GF-D8 (cell line): Measurements from ENCODE around the gene SLC36A2.
A peak's percentile ranks its signal among the peaks of the same experiment; 100 is the strongest.
"Not testable (repeated sequence)": the region's sequence is repeated elsewhere in the genome, so short reads cannot be mapped to it uniquely, and the experiment has no call there.

ENCODE experiments used
- DNase-seq: peaks from one replicate; lab custom pipeline; 2025; lab: John Stamatoyannopoulos, UW

Gene SLC36A2

DNA sequence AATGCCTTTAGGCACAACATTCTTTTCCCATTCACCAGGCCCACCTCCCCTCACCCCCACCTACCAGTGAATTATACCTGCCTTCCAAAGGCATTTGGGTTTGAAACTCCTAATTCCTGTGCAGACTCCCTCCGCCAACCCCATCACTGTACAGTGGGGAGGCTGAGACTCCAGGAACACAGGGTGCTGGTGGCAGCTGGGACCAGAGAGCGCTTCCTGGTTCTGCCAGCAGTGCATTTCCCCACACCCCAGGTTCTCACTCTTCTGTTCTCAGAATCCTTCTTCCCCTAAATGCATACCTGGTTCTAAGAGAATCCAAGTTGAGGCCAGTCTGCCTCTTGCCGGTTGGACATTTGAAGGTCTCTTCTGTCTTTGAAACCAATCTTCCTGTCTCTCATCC lies 21.1 kb downstream of the SLC36A2 start:
- no peak for DNase-seq

DNA sequence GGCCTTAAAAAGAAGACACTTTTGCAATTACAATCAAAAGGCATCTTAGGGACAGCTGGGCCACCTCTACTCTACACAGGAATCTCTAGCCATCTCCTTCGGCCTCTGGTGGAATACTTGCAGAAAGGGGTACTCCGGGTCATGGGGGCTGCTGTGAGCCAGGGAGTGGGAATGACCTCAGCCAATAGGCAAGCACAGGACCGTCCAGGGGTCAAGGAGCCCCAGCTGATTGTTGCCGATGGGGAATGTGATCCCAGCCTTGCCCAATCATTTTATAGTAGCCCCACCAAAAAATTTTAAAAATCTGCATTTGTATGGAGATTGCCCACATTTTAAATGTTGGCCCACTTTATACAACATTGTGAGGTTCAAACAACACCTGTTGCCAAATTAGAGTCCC lies 26.9 kb downstream of the SLC36A2 start:
- DNase-seq, result no peak

DNA sequence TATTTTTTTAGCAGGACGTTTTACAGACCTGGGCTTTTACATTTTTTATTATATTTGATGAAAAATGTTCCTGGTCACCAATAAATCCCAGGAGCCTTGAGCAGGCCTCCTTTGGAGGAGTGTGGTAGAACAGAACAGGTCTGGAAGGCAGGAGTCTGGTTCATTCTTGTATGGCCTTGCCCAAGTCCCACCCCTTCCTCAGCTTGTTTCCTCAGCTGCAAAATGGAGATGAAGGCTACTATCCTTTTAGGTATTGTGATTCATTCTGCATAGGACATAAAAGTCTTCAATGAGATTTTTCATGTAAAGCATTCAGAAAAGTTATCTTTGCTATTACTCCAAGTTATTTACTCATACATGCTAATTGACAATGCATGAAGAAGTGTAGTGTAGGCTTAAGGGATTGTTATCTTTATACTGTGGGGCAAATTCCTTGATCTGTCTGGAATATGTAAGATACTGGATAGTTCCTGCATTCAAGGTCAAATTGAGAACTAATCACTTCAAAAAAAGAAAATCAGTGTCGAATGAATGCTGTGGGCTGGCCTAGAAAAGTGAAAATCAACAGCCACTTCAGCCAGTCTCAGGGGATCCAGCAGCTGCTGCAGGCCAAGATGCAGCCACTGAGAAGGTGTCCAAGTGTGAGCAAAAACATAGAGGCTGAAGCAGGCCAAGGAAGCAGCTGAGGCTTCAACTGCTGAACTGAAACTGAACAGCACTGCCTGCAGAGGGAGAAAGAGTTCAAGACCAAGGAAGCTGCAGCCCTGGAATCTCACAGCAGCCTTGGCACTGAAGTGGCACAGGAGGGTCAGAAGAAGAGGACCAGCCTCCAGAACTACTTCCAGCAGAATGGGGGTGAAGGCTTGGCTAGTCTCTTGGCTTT lies 28.3 kb downstream of the SLC36A2 start:
- no peak for DNase-seq

DNA sequence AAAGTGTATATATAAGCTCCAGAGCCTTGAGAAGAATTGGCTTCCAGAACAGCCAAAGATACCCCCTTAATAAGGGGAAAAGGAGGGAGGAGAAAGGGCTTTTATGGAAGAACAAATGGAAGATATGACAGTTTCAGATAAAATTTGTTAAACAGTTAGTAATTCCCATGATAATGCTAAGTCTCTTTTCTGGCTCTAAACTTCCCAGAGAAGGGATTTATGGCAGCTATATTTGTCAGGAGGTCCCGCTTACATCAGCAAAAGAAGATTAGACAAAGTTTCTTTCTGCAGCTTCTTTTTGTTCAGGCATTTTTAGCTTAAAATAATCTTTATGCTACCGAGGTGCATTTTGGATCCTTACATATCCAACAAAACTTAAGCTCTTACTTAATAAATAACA lies 29.5 kb downstream of the SLC36A2 start:
- DNase-seq, result no peak

DNA sequence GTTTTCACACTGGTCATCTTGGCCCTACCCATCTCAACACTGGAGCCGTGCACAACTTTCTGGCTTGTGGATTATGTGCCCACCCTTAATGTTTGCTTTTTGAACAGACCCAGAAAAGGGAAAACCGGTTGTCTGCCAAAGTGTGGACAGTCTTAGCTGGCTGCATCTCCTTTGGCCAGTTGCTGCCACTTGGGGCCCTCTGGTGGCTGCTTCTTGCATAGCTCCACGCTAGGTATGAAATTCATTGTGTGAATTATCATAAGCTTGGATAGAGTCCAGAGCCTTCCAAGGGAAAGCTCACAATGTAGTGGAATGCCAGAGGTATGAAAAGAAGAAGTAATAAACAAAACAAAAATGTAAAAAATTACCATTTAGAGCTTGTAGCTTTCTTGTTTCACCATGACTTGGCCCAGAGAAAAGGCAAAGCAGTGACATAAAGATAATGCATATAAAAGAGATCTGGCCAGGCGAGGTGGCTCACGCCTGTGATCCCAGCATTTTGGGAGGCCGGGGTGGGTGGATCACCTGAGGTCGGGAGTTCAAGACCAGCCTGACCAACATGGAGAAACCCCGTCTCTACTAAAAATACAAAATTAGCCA lies 31.3 kb downstream of the SLC36A2 start:
- DNase-seq, result no peak

DNA sequence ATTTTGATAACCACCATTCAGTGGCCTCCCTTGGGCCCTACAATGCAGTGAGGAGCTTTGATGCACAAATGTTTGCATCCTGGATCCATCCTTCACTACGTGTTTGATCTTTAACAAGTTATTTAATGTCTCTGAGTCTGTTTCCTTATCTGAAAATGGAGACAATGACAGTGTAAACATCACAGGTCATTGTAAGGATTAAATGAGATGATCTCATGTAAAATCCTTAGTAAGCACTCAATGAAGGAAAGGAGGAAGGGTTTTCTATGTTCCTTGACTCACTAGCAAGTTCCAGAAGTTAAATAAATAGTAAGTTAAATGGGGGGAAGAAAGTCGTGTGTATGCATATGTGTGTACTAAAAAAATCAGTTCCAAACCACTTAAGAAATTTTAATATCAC lies 34.0 kb downstream of the SLC36A2 start:
- no peak for DNase-seq

DNA sequence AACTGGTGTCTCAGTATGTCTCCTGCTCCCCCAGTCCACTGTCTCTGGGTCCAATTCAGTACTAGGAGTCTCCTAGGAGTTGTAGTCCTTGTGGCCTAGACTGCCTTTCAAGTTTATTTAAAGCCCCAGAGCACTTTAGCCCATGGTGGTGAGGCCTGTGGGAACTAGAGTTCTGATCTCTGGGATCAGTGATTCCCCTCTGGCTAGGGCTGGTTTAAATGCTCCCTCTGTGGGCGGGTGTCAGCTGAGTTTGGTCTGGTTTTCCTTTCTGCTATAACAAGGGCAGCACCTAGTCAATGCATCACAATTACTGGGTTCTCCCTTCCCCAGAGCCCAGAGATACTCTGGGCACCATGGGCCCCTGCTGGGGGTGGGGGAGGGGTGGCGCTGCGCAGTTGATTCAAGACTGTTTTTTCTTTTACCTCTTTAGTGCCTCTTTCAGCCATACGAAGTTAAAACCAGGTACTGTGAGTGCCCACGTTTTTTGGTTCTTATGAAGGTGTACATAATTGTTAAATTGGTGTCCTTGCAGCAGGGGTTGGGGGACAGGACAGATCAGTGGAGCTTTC lies 34.5 kb downstream of the SLC36A2 start:
- no peak for DNase-seq

DNA sequence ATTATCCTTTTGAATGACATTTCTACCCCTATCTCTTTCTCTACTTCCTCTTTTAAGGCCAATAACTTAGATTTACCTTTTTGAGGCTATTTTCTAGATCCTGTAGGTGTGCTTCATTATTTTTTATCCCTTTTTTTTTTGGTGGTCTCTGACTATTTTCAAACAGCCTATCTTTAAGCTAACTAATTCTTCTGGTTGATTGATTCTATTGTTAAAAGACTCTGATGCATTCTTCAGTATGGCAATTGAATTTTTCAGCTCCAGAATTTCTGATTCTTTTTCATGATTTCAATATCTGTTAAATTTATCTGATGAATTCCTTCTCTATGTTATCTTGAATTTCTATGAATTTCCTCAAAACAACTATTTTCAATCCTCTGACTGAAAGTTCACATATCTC lies 36.4 kb downstream of the SLC36A2 start:
- DNase-seq, result no peak

DNA sequence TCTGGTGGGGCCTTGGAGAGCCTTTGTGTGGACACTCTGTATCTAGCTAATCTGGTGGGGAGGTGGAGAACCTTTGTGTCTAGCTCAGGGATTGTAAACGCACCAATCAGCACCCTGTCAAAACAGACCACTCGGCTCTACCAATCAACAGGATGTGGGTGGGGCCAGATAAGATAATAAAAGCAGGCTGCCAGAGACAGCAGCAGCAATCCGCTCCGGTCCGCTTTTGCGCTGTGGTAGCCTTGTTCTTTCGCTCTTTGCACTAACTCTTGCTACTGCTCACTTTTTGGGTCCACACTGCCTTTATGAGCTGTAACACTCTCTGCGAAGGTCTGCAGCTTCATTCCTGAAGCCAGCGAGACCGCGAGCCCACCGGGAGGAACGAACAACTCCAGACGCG lies 37.5 kb downstream of the SLC36A2 start:
- not testable (repeated sequence) for DNase-seq

DNA sequence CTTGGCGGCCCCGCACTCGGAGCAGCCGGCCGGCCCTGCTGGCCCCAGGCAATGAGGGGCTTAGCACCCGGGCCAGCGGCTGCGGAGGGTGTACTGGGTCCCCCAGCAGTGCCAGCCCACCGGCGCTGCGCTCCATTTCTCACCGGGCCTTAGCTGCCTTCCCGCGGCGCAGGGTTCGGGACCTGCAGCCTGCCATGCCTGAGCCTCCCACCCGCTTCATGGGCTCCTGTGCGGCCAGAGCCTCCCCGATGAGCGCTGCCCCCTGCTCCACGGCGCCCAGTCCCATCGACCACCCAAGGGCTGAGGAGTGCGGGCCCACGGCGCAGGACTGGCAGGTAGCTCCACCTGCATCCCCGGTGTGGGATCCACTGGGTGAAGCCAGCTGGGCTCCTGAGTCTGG lies 38.1 kb downstream of the SLC36A2 start:
- DNase-seq, result not testable (repeated sequence)

DNA sequence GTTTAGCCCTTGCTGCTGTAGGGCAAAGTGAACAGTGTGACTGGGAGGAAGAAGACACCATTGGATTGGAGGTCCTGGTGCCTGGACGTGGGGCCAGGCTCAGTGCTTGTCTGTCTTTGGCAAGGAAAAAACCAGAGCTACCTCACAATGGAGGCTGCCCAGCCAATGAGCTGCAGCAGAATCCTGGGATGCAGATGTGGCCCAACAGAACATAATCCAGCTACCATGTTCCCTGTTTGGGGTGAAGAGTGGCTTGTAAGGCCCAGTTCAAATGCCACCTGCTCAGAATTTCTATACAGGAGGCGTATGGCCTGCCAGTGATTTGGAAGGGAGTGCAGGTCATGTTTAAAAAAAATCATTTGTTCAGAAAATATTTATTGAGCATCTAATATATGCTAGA lies 43.7 kb downstream of the SLC36A2 start, which contains the start of gene SLC36A3:
SLC36A3 (minus strand) TSS at position 101 of the 400 bp plus-strand sequence. CDS start 412 bp downstream, outside the sequence.
- DNase-seq, result no peak

DNA sequence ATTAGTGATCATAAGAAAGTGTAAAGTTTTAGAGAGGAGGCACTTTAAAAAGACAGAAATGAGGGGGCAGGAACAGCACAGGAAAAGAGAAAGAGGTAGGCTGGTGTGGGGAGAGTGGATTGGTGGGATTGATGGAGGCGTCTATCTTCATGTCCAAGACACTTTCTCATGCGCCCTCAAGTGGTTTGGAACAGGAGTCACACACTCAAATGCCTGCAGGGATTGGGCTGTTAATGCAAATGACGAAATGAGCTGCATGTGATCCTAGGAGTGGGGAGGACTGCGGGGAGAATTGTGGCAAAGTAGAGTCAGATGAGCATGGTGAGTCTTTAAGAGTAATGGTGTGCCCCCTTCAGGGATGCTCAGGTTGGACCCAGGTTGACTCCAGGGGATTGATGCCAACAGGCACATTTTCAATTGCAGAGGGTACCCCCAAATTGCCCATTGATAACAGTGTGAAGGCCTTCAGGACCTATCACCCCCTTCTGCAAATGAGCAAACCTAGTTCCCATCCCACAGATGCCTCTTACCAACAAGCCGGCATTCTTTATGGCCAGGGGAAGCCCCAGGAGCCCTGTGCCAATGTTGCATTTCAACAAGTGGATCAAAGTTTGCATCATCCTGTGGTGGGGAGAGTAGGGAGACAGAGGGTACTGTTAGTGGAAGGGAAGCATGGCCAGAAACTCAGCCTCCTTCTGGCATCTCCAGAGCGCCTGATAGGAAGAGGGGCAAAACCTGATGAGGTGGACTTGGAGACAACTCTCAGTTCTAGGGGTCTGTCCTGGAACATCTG lies 49.1 kb downstream of the SLC36A2 start:
- DNase-seq, result peak; percentile 9

DNA sequence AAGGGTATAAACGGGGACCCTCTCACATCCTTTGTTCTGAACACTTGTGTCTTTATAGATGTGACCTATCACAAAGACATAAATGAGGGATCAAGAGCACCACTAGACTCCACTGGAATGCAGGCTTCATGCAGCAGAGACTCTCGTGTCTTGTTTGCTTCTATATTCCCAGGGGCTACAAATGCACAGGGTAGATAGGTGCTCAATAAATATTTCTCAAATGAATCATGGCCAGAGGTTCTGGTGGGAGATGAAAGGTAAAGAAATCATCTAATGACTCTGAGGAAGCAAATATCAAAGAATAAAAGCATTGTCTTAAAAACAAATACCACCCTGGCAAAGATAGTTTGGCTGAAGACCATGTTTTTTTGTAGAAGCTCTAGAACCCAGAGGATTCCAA lies 50.4 kb downstream of the SLC36A2 start:
- no peak for DNase-seq

DNA sequence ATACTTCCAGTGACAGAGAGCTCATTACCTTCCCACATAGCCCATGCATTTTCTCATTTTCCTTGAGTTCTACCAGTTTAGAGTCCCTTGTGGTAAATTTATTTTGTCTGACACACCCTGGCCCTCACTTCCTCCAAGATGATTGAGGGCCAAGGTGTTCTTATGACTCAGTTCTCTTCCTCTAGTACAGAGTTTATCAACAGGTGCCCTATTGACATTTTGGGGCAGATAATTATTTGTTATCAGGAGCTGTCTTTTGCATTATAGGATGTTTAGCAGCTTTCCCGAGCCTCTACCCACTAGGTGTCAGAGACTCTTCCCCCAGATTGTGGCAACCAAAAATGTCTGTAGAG lies 50.9 kb downstream of the SLC36A2 start:
- DNase-seq, result no peak

DNA sequence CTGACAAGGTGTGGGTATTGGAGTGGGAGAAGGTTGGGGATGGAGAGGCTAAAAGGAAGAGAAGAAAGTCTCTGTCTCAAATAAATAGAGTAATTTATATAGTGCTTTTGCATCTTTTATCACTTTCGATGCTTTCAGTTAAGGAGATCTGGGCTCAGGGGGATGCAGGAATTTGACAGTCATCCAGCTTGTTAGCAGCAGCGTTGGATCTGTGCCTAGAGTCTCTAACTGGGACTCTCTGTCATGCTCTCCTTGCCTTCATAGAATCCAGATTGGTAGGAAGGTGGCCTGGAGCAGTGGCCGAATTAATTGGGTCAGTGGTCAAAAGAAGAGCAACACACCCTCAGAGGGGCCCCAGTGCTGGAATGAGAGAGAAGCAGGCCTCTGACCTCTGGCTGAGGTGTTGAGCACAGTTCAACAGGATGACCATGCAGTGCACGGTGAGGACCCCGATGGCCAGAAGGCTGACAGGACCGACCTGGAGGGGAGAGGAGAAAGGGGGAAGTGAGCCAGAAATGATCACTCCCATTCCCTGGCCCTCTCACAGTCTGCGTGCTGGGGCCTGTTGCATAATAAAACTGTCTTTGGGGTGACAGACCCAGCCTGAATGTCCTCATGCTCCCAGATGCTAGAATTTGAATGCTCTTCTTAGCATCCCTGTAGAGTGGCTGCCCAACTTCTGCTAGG lies 51.4 kb downstream of the SLC36A2 start:
- DNase-seq, result no peak

DNA sequence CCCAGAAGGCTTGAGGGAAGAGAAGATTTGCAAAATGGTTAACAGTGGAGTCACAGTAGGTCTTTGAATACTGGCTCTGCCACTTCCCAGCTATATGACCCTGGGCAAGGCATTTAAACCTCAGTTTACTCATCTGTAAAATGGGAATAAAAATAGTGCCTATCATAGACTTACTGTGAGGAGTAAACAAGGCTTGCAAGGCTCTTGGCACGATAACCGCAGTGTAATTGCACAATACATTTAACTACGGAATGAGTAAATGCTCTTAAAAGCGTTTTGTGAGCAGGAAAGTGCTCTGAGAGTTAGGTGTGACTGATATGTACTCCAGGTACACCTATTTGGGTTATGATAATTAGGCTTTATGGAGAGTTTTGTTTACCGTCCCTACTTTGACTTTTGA lies 52.2 kb downstream of the SLC36A2 start:
- DNase-seq, result no peak

DNA sequence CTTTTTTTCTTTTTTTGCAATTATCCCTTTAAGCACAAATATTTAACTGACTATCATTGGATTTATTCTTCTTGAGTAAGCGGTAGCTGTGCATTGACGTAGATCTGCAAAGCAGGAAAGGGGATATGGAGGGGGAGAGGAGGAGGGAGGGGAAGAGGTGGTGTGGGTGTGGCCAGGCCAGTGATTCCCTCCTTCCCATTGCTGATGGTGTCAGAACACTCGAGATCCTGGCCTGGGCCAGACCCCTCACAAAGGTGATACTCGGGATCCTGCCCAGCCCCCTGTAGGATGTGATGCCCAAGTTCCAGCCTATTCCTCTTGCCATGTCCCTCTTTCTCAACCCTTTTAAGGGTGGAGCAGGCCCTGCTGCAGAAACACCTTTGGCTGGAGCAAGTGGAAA lies 53.7 kb downstream of the SLC36A2 start:
- DNase-seq, result no peak

DNA sequence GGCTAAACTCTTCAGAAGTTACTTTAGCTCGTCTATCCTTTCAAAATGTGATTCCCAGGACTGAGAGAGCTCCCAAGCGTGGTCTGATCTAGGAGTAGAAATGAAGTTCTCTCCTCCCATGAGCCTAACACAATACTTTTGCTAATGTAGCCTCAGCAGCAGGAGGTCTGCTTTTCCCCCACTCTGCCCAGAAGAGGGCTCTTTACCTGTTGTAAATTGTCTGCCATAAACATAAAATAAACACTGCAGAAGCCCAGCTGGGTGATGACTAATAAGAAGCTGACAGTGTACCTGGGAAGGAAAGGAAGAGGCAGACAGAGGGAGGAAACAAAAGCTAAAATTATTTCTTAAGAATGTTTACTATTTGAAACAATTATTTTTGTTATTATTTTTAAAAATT lies 59.2 kb downstream of the SLC36A2 start:
- DNase-seq, result no peak

DNA sequence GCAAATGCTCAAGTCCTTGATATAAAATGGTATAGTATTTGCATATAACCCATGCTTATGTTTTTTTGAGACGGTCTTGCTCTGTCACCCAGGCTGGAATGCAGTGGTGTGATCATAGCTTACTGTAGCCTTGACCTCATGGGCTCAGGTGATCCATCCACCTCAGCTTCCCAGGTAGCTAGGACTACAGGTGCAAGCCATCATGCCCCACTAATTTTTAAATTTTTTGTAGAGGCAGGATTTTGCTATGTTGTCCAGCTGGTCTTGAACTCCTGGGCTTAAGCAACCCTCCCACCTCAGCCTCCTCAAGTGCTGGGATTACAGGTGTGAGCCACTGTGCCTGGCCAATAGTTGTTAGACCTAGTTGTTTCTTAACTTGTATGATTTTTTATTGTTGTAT lies 61.1 kb downstream of the SLC36A2 start:
- DNase-seq, result no peak

DNA sequence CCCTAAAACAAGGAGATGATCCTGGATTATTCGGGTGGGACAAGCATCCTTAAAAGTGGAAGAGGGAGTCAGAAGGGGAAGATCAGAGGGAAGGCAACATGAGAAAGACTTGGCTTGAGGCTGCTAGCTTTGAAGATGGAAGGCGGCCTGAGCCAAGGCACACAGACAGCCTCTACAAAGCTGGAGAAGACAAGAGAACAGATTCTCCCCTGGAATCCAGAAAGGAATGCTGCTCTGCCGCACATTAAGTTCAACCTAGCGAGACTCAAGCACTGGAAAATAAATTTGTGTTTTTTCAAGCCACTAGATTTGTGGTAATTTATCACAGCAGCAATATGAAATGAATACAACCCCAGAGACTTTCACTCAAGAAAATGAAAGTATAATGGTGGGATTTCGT lies 61.7 kb downstream of the SLC36A2 start:
- no peak for DNase-seq

DNA sequence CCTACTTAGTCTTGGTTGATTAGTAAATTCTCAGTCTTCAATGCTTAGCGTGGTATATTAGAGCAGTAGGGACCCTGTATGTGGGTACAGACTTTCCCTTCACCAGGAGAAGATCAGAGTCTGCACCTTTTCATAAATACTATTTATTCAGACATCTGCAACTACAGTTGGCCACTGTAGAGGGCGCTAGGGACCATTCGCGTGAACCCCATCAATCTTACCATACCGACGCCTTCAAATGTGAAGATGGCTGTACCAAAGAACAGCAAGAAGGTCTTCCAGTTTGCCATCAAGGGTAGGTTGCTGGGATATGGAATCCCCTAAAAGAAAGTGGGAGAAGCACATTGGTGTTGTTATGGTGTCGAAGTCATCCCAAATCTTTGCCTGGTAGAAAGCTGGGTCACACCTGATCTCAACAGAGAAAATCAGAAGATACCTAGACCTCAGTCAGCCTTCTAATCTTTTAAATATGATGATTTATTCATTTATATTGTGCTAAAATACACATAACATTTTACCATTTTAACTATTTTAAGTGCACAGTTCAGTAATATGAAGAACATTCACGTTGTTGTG lies 62.9 kb downstream of the SLC36A2 start:
- DNase-seq, result no peak
